Measurements from ENCODE around the gene SPEN.
"Not testable (repeated sequence)": the region's sequence is repeated elsewhere in the genome, so short reads cannot be mapped to it uniquely, and the experiment has no call there.

The SPEN gene

GRCh38 chr1:15835205-15835740 lies 12.2 kb upstream of the SPEN start:
- DNase-seq: no peak

DNA sequence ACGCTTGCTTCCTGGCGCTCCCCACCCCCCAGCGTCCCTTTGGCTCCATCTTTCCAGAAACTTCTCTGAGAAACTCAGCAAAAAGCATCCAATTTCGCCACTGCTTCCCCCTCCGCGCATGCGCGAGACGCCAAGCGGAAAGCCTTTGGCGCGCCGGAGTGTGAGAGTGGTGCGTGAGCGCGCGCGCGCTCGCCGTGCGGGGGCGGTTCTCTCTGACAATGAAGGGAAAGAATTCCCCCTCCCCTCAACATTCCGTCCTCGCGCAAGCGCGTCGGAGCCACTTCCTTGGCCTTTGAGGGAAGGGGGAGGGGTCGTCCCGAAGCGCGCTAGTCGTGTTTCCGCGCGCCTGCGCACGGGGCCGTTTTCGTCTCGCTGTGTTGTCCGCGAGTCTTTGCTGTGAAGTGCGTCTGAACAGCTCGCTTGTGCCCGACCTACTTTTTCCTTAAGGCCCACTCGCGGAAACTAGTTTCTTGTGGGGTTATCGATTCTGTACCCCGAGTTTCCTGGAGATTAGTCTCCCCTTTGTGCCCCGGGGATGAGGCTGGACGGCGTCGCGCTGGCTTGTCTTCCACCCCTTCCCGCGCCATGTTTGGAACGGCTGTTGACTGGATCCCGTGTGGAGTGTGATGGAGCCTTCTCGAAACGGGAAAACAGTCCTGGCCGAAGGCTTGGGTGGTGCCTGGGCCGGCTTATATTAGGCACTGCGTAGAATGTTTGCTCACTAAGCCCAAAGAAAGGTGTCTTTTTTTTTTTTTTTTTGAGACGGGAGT lies 11.6 kb upstream of the SPEN start:
- peak; percentile 100 for DNase-seq

DNA sequence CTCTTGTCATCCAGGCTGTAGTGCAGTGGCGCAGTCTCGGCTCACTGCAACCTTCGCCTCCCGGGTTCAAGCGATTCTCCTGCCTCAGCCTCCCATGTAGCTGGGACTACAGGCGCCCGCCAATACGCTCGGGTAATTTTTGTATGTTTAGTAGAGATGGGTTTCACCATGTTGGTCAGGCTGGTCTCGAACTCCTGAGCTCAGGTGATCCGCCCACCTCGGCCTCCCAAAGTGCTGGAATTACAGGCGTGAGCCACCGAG lies 11.1 kb upstream of the SPEN start:
- not testable (repeated sequence) for DNase-seq

DNA sequence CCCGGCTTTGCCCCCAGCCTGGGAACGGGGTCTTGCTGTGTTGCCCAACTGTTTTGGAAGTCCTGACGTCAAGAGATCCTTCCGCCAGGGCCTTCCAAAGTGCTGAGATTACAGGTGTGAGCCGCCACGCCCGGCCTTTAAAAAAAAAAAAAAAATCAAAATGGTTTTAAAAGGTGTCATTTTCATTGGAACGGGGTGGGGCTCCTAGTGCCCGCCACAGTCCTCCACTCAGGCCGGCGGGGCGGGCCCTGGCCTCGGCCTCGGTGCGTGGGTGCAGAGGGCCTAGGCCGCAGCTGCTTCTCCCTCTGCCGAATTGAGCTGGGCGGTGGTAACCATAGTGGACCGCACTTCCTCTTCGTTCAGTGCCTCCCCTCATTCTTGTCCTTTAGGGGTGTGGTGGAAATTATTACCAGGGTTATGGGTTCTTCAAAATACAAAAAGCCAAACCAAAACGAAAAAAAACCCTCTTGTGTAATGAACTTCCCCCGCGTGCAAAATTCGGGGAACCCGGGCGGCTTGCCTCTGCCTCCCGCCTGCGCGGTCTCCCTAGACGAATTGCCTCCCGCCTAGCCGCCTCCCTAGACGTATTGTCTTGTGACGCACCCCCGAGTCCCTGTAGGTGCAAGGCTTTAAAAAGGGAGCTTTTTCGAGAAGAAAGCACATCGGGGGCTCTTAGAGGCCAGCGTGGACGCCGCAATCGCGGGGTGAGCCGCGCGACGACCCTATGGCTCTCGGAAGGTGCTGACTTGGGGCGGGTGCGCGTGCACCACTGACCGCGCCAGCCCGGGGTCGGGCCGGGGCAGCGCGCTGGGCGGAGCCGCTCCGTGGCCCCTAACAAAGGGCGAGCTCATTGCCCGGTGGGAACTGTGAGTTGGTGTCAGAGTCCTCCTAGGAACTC lies 10.5 kb upstream of the SPEN start:
- peak; percentile 72 for DNase-seq

DNA sequence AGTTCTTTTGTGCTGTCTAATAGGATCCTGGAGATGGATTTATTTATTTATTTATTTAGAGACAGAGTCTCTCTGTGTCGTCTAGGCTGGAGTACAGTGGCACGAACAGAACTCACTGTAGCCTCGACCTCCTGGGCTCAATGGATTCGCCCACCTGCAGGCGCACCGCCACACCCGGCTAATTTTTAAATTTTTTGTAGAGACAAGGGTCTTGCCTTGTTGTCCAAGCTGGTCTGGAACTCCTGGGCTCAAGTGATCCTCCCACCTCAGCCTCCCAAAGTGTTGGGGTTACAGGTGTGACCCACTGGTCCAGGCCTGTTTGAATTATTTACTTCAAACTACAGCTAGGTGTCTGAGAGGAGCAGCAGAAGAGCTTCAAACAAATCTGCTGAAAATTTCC lies 9.6 kb upstream of the SPEN start:
- no peak for DNase-seq

DNA sequence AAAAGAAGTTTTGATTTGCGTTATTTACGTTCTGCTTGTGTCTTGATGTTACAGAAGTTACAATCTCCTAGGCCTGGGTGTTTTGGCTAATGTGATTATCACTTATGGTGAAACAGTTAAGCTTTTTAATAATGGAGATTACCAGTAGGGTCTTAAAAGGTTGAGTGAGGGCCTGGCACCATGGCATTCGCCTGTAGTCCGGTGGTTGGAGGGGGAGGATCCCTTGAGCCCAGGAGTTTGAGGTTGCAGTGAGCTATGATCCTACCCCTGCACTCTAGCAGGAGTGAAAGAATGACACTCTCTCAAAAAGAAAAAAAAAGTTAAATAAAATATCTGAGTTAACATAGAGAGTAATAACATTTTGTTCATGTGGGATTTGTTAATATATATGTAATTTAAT lies 8.8 kb upstream of the SPEN start:
- no peak for DNase-seq

DNA sequence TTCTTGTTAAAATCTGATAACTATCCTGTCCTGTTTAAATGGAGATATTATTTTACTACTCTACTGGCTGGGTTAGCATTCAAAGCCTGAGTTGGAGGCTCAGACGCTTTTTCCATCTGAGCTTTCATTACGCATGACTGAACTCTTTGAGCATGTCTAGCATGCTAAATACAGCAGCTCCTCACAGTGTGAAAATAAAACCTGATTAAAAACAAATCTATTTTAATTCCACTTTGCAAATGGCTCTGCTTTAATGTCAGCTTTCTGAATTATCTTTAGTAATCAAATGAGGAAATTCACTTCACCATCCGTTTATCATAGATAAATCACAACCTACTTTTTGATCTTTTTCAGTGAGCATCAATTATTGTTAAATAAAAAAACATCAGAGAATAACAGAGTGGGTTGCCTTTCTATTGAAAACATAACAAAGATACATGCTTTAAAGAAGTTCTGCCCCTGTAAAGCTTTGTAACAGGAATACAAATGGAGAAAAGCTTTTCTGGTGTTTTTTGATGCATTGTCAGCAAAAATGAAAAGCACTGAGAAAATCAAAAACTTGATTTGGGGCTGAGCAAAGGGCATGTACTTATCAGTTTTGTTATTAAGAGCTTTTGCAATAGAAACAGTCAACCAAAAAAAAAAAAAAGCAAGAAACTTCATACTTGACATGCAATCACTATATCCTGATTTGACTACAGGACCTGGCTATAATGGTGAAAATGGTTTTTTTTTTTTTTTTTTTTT lies 3.5 kb upstream of the SPEN start:
- no peak for DNase-seq

GRCh38 chr1:15846056-15846455 lies 1.5 kb upstream of the SPEN start:
- not testable (repeated sequence) for DNase-seq

GRCh38 chr1:15847893-15848142 lies 311 bp downstream of the SPEN start:
- no peak for DNase-seq

DNA sequence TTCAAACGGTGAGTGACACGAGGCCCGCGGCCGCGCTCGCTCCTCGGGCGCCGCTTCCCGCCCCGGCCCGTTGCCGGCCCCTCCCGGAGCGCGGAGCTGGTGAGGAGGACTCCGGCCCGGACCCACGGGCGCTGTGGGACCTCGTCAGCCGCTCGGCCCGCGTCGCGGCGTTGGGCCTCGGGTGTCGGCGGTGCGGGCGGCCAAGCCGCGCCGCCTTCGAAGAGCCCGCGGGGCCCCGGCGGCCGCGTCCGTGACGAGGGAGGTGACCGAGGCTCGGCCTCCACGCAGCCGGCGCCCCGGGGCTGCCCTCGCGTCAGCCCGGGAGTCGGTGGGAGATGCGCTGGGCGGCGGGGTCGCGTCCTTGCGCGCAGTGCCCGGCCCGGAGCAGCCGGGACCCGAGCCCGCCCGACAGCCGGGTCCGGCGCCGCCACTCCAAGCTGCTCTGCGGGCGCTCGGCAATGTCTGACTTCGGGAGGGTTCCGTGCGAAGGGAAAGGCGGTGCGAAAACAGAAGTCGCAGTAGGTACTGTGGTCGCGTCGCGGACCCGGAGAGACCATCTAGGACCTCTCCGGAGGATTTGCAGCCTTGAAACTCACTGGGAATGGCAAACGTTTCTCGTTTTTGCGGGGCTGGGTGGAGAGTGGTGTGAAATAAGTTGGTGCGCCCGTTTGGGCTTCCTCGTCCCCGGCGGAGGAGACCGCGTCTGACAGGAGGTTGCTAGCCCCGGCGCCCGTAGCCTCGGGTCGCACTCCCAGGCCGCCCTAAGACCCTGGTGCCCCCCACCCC lies 829 bp downstream of the SPEN start:
- peak; percentile 60 for DNase-seq

DNA sequence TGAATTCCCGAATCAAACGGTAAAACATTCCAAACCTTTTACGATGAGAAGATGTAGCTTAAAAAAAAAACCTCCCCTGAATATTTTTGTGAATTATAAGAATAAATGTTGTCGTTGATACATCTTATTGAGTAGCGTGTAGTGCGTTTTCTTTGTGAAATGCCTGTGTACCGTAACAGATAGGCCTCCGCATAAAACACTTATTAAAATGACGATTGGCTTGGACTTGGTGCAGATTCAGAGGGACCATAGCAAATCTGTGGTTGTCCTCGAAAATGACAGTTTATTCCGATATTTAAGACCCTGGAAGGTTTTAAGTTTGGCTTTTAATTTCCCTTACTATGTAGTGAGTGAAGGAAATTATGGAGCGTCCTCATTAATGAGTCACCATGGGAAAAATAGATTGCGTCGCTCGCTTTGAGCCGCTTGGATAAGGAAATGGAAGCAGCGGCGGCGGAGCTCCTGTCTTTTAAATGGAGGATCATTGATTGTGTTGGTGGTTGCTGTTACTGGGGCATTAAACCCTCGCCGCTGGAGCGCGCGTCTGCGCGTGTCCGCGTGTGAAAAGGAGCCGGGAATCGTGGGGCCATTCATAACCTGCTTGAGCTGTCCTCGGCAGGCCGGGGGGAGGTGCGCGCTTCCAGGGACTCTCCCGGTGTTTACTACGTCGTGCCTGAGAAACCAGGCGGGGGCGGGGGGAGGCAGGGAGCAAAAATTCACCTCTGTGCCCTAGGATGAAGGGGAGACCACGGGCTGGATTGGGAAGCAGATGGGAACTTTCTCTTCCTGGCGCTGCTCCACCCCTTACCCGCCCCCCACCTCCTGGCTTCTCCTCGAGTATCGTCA lies 1.6 kb downstream of the SPEN start:
- DNase-seq: peak; percentile 86

- DNase-seq: peak; percentile 58
These were observed 2.3 kb downstream of the SPEN start for GRCh38 chr1:15849775-15850324.

DNA sequence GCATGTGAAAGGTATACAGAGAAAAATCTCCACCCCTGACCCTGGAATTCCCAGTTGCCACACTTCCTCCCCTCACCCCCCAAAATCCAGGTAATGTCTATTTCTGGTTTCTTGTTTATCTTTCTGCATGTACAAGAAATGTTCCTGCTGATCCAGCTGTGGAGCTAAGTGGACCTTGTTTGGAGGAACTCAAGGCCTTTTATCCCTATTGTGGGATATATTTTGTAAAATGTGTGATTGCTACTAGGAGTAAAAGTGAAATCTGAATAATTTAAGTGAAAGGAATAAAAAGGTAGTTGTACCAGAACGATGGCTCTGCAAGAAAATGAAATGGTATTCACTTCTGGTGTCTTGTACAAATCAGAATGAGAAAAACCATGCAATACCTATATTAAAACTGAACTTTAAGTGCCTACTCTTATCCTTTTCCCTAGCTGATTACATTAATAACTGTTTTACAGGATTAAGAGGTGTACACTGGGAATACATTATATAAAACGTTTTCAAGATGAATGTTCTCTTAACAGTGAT lies 3.0 kb downstream of the SPEN start:
- no peak for DNase-seq

DNA sequence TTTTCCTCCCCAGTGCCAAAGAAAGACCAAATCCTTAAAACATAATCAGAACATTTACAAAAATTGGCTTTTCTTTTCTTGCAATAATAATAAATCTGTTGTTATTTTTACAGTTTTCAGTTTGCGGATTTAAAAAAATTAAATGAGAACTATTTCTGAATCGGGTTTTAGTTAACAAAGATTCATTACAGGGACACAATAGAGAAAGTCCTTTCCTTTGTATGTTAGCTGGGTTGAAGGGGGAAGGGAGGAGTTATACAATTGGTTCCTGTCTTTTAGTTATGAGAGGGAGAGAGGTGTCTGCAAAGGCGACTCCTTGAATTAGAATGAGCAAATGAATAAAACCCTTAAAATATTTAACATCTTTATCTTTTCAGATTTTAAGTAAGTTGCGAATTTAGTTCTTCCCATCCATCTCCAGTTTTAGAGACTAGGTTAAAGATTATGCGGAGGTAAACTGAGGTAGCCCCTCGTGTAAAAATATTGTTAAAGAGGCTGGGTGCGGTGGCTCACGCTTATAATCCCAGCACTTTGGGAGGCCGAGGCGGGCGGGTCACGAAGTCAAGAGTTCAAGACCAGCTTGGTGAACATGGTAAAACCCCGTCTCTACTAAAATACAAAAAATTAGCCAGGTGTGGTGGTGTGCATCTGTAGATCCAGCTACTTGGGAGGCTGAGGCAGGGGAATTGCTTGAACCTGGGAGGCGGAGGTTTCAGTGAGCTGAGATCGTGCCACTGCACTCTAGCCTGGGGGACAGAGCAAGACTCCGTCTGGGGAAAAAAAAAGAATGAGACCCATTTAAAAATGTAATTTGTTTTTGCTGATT lies 3.9 kb downstream of the SPEN start:
- no peak for DNase-seq

- DNase-seq: no peak
These were observed 4.7 kb downstream of the SPEN start for GRCh38 chr1:15852036-15852827.

GRCh38 chr1:15852828-15853302 lies 5.4 kb downstream of the SPEN start:
- no peak for DNase-seq

DNA sequence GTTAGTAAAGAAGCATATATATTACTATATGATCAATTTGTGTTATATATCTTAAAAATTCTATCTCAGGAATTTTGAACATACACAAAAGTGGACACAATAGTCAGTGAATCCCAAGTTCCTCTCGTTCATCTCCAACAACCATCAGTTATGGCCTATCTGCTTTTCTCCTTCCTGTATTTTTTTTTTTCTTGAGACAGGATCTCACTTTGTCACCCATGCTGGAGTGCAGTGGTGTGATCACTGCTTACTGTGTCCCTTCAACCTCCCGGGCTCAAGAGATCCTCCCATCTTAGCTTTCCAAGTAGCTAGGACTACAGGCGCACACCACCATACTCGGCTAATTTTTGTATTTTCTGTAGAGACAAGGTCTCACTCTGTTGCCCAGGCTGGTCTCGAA lies 9.4 kb downstream of the SPEN start:
- no peak for DNase-seq

DNA sequence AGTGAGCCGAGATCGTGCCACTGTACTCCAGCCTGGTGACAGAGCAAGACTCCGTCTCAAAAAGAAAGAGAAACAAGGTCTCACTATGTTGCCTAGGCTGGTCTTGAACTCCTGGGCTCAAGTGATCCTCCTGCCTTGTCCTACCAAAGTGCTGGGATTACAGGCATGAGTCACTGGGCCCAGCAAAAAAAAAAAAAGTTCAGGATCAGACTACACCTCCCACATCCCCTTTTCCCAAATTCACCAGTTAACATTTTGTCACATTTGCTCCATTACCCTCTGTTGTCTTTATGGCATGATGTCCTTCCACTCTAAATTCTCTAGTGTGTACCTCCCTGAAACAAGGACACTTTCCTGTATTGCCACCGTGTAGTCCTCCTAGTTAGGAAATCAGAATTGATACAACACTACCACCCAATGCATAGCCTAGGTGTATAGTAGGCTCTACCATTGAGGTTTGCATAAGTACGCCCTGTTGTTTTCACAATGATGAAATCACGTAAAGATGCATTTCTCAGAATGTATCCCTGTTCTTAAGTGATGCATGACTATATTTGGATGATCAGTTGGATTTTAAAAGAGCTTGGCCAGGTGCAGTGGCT lies 10.7 kb downstream of the SPEN start:
- DNase-seq: no peak
